GM18526 (cell line): ENCODE data around the gene SDC3.

Experiments
- POLR2A ChIP-seq: IDR thresholded peaks from 3 replicates; pipeline ENCODE4 v1.6.1; 2011; ENCODE audit not compliant: insufficient read length; ENCODE audit errors: extremely low read depth

SDC3 gene

GRCh38 chr1:30857964-30858363 lies 50.6 kb downstream of the SDC3 start:
- no peak for TF ChIP-seq POLR2A

- TF ChIP-seq POLR2A, result no peak
Observed at GRCh38 chr1:30857062-30857461, 51.5 kb downstream of the SDC3 start.

- TF ChIP-seq POLR2A, result no peak
Observed at GRCh38 chr1:30856260-30856790, 52.2 kb downstream of the SDC3 start.

GRCh38 chr1:30855686-30856259 lies 52.8 kb downstream of the SDC3 start:
- no peak for TF ChIP-seq POLR2A

- TF ChIP-seq POLR2A, result no peak
Observed at GRCh38 chr1:30853350-30853749, 55.2 kb downstream of the SDC3 start.

- no peak for TF ChIP-seq POLR2A
Observed at GRCh38 chr1:30852026-30852425, 56.5 kb downstream of the SDC3 start.

GRCh38 chr1:30851286-30851685 lies 57.3 kb downstream of the SDC3 start:
- TF ChIP-seq POLR2A, result no peak

GRCh38 chr1:30850607-30851006 lies 58.0 kb downstream of the SDC3 start:
- TF ChIP-seq POLR2A, result no peak

- no peak for TF ChIP-seq POLR2A
Observed at GRCh38 chr1:30848130-30848529, 60.4 kb downstream of the SDC3 start.

GRCh38 chr1:30847358-30847972 lies 61.1 kb downstream of the SDC3 start:
- TF ChIP-seq POLR2A, result no peak

- TF ChIP-seq POLR2A, result no peak
Observed at GRCh38 chr1:30846587-30846986, 62.0 kb downstream of the SDC3 start.

GRCh38 chr1:30845904-30846290 lies 62.7 kb downstream of the SDC3 start:
- TF ChIP-seq POLR2A, result no peak

- no peak for TF ChIP-seq POLR2A
Observed at GRCh38 chr1:30845237-30845903, 63.2 kb downstream of the SDC3 start.

GRCh38 chr1:30844631-30845030 lies 63.9 kb downstream of the SDC3 start:
- TF ChIP-seq POLR2A, result no peak

- TF ChIP-seq POLR2A, result no peak
Observed at GRCh38 chr1:30842697-30843354, 65.7 kb downstream of the SDC3 start.
